Erythroblast (primary cell): ENCODE measurements around the gene ZNF653.

Experiments used
- DNase-seq, 2 experiments: peaks; one replicate each; lab custom pipeline; 2025; lab: John Stamatoyannopoulos, UW
- GATA1 ChIP-seq: IDR thresholded peaks from 2 replicates; pipeline ENCODE4 v1.6.1; 2011; ENCODE audit warnings: low read depth, mild to moderate bottlenecking, control low read depth, low read length, moderate library complexity
- POLR2A ChIP-seq: IDR thresholded peaks from 2 replicates; pipeline ENCODE4 v1.6.1; 2011; ENCODE audit warnings: mild to moderate bottlenecking, low read length

Gene ZNF653

GRCh38 chr19:11504502-11505031 is 1.1 kb downstream of the ZNF653 start:
- no peak for TF ChIP-seq GATA1
- no peak for TF ChIP-seq POLR2A
- no peak for DNase-seq

GRCh38 chr19:11499890-11500420 is 5.7 kb downstream of the ZNF653 start:
- DNase-seq, result peak; percentile 53 to 79
- no peak for TF ChIP-seq GATA1
- no peak for TF ChIP-seq POLR2A

DNA sequence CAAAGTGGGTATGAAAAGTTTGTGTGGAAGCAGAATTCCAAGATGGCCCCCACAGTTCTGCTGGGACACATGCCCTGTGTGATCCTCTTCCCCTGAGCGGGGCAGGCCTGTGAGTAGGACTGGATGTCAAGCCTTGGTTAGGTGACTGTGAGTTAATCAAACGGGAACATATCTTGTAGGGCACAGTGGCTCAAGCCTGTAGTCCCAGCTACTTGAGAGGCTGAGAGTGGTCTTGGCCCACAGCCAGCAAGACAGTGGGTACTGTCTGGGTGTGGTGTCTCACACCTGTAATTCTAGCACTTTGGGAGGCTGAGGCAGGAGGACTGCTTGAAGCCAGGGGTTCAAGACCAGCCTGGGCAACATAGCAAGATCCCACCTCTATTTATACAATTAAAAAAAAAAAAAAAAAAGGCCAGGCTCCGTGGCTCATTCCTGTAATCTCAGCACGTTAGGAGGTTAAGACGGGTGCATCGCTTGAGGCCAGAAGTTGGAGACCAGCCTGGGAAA is 6.4 kb downstream of the ZNF653 start:
- DNase-seq, result no peak
- TF ChIP-seq GATA1, result no peak
- no peak for TF ChIP-seq POLR2A

GRCh38 chr19:11496391-11497163 is 9.1 kb downstream of the ZNF653 start:
- TF ChIP-seq POLR2A, result peak; percentile 28
- no peak for TF ChIP-seq GATA1
- DNase-seq, result peak; percentile 83 to 90

DNA sequence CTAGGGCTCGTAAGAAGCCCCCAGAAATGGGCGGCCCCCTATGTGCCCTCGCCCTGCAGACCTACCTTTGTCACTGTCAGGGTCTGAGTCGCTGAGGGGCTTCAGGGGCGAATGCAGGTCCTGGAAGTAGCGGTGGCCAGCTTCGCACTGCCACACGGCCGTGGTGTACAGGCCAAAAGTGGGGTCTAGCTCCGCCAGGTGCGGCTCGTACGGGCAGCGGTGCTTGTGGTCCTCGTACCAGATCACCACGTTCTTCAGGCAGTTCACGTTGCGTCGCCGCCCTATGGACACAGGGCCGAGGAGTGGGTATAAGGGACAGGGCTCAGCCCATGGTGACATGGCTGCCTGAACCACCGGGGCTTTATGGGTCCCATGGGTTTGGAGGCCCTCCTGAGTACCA is 9.8 kb downstream of the ZNF653 start:
- TF ChIP-seq POLR2A, result no peak
- TF ChIP-seq GATA1, result no peak
- DNase-seq, result no peak

GRCh38 chr19:11495481-11495880 is 10.2 kb downstream of the ZNF653 start:
- no peak for DNase-seq
- TF ChIP-seq GATA1 (no peak), POLR2A (no peak)

- no peak for TF ChIP-seq POLR2A
- no peak for TF ChIP-seq GATA1
Measured at GRCh38 chr19:11494634-11495285, 10.9 kb downstream of the ZNF653 start.

GRCh38 chr19:11489378-11489777 is 16.3 kb downstream of the ZNF653 start:
- TF ChIP-seq GATA1 (no peak), POLR2A (no peak)
- DNase-seq, result no peak

More at GRCh38 chr19:11494634-11495285, 10.9 kb downstream of the ZNF653 start:
- no peak for DNase-seq

- TF ChIP-seq POLR2A (no peak), GATA1 (no peak)
- no peak for DNase-seq
Measured at GRCh38 chr19:11486661-11487503, 18.8 kb downstream of the ZNF653 start.

GRCh38 chr19:11485245-11485837 is 20.3 kb downstream of the ZNF653 start:
- DNase-seq, result no peak
- no peak for TF ChIP-seq GATA1
- no peak for TF ChIP-seq POLR2A

DNA sequence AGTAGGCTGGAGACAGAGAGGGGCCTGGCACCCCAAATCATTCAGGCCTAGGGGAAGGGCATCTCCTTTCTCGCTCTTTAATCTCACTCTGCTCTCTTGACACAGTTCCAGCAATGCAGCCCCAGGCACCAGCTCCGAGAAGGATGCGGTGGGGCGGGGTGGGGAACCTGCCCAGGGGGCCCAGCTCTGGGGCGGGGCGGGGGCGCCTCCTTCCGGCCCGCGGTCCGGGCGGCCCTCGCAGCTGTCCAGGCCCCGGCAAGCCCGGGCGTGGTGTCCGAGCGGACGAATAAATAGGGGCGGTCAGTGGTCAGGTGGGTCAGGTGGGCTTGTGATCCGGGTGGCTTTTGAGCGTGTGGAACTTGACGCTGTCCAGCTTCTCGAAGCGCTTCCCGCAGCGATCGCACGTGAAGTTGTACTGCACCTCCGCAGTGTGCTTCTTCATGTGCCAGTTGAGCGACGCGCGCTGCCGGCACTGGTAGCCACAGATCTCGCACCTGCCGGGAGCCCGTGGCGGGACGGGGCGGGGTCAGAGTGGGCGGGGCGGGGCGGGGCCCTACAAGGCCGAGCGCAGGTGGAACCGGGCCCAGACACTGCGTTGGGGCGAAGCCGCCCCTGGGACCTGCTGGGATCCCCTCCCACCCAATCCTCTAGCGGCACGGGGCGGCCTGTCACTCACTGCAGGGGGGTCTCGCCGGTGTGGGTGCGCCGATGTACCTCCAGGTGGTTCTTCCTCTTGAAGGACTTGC is 22.1 kb downstream of the ZNF653 start:
- no peak for DNase-seq
- TF ChIP-seq GATA1, result no peak
- no peak for TF ChIP-seq POLR2A
